Nephron progenitor cell (in vitro differentiated cells): Measurements from ENCODE around the gene ANKRD65.
"Not testable (repeated sequence)": the region's sequence is repeated elsewhere in the genome, so short reads cannot be mapped to it uniquely, and the experiment has no call there.

Source experiments
- DNase-seq: peaks from one replicate; pipeline ENCODE4 v3.0.0; 2021
- H3K27ac Mint-ChIP-seq: 2 replicates; pipeline ENCODE4 v1.8.0; 2021; ENCODE audit warnings: mild to moderate bottlenecking, moderate library complexity, mixed read lengths
- H3K27me3 Mint-ChIP-seq: 2 replicates; pipeline ENCODE4 v1.8.0; 2021; ENCODE audit warnings: mild to moderate bottlenecking, low read depth, mixed read lengths; ENCODE audit not compliant: poor library complexity
- H3K36me3 Mint-ChIP-seq: 2 replicates; pipeline ENCODE4 v1.8.0; 2021; ENCODE audit warnings: low read depth, mixed read lengths
- H3K4me1 Mint-ChIP-seq: 2 replicates; pipeline ENCODE4 v1.8.0; 2021; ENCODE audit warnings: mixed read lengths
- H3K4me3 Mint-ChIP-seq: 2 replicates; pipeline ENCODE4 v1.8.0; 2021; ENCODE audit warnings: mild to moderate bottlenecking, moderate library complexity, mixed read lengths
- H3K9me3 Mint-ChIP-seq: 2 replicates; pipeline ENCODE4 v1.8.0; 2021; ENCODE audit warnings: mild to moderate bottlenecking, moderate library complexity, mixed read lengths
- CTCF ChIP-seq: fragments of 200-600 bp; sonication (generic); IDR thresholded peaks from 2 replicates; pipeline ENCODE4 v1.5.0; 2021; ENCODE audit warnings: antibody characterized with exemption

ANKRD65 gene

DNA sequence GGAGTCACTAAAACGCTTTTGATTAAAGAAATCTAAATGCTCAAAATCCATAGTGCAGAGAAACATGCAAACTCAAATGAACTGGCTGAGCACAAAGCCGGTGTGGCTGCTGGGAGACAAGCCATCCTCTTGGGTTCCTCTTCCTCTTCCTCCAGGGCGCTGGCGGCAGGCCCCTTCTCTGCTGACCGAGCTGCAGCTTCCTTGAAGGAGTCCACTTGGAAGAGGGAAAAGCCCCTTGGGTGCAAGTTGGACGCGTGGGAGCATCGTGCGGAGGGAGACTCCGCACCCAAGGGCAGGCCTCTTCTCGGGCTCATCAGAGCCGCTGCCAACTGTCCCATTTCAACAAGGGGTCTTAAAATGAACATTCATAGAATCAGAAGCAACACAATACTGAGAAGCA, 29.9 kb downstream of the ANKRD65 start:
- Mint-ChIP-seq H3K9me3 (no peaks in the 10 kb centered on the region), H3K36me3 (peaks cover 95% of the 10 kb centered on the region)
- no peak for DNase-seq

GRCh38 chr1:1390675-1391074, 30.4 kb downstream of the ANKRD65 start:
- H3K4me3 Mint-ChIP-seq = no peak overlapping the region
- H3K9me3 Mint-ChIP-seq = no peaks in the 10 kb centered on the region
- H3K27me3 Mint-ChIP-seq = peaks cover 2% of the 10 kb centered on the region
- H3K36me3 Mint-ChIP-seq = peaks cover 97% of the 10 kb centered on the region
- H3K27ac Mint-ChIP-seq = no peak overlapping the region
- H3K4me1 Mint-ChIP-seq = peaks cover 5% of the 10 kb centered on the region
- DNase-seq = no peak
- no peak for TF ChIP-seq CTCF

More for the DNA sequence above, 29.9 kb downstream of the ANKRD65 start:
- Mint-ChIP-seq H3K4me1 (peaks cover 6% of the 10 kb centered on the region), H3K4me3 (no peak overlapping the region), H3K27ac (no peak overlapping the region), H3K27me3 (peaks cover 2% of the 10 kb centered on the region)
- TF ChIP-seq CTCF = no peak

- Mint-ChIP-seq H3K4me3 (no peak overlapping the region), H3K36me3 (peaks cover 89% of the 10 kb centered on the region), H3K9me3 (no peaks in the 10 kb centered on the region), H3K4me1 (no peaks in the 10 kb centered on the region), H3K27ac (no peak overlapping the region), H3K27me3 (peaks cover 6% of the 10 kb centered on the region)
- no peak for TF ChIP-seq CTCF
- no peak for DNase-seq
These were observed 33.0 kb downstream of the ANKRD65 start for GRCh38 chr1:1388078-1388472.

DNA sequence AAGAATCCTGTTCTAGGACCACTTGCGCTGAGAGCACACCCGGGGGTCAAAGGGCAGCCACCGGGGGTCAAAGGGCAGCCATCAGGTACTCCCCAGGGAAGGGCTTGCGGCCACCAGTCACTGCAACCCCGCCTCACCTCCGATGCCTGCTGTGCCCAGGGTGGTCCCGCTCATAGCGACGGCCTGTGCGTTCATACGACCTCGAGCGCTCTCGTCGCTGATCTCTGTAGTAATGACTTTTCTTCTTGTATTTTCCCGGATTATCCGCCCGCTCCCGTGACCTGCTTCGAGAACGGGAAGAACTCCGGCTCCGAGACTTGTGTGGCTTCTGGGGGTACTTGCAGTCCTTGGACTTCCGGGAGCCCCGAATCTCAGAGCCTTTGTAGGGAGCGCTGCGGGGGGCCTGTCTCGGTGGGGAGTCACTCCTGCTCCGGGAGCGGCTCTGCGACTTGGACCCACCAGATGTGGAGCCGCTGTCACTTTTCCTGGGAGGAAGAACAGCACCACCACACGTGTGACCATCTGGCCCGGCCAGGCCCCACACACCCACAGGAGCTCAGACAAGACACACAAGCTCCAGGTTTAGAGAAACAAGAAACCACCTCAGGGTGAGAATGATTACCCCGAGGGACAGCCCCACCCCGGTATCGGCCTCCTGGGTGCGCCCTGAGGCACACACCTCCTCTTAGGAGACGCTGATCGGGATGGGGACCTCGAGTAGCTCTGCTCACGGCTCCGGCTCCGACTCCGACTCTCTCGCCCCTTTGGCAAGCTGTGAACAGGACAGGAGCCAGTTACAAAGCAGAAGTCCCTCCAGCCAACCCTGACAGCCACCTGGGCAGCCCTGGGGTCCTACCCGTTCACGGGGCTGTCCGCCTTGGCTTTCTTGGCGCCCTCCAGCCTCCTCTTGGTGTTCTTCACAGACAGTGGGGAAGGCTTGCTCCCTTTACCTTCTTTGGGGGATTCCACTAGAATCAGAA, 33.7 kb downstream of the ANKRD65 start:
- H3K9me3 Mint-ChIP-seq = no peaks in the 10 kb centered on the region
- DNase-seq = no peak
- peaks cover 82% of the 10 kb centered on the region for H3K36me3 Mint-ChIP-seq
- H3K27ac Mint-ChIP-seq = no peak overlapping the region
- H3K4me1 Mint-ChIP-seq = no peaks in the 10 kb centered on the region
- no peak overlapping the region for H3K4me3 Mint-ChIP-seq
- peaks cover 8% of the 10 kb centered on the region for H3K27me3 Mint-ChIP-seq
- no peak for TF ChIP-seq CTCF

DNA sequence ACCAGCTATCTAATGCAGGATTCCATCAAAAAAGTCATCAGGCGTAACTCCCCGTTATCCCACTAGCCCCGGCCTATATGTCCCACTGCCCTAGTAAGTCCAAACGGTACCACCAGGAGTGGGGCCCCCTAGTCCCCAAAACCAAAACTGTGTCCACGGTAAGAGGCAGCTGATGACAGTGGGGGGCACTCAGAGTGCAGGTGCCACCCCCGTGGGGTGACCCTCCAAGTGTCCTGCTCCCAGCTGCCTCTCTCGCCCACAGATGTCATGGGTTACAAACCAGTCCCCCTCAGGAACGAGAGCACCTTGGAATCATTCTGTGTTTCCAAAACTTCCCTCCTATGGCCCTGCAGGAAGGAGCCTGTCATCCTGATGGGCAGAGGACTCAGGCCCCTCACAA, 35.1 kb downstream of the ANKRD65 start:
- H3K36me3 Mint-ChIP-seq = peaks cover 67% of the 10 kb centered on the region
- H3K9me3 Mint-ChIP-seq = no peaks in the 10 kb centered on the region
- no peak for DNase-seq
- H3K27ac Mint-ChIP-seq = no peak overlapping the region
- H3K27me3 Mint-ChIP-seq = peaks cover 8% of the 10 kb centered on the region
- H3K4me1 Mint-ChIP-seq = no peaks in the 10 kb centered on the region
- TF ChIP-seq CTCF = no peak
- H3K4me3 Mint-ChIP-seq = no peak overlapping the region

DNA sequence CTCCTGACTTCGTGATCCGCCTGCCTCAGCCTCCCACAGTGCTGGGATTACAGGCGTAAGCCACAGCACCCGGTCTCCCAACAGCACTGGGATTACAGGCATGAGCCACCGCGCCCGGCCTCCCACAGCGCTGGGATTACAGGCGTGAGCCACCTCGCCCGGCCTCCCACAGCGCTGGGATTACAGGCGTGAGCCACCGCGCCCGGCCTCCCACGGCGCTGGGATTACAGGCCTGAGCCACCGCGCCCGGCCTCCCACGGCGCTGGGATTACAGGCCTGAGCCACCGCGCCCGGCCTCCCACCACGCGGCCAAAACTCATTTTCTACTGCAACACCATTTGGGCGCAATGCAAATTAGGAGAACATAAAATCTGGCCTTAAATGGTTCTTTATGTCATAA, 35.7 kb downstream of the ANKRD65 start:
- H3K36me3 Mint-ChIP-seq = peaks cover 61% of the 10 kb centered on the region
- not testable (repeated sequence) for H3K9me3 Mint-ChIP-seq, H3K4me1 Mint-ChIP-seq

More for the DNA sequence above, 35.7 kb downstream of the ANKRD65 start:
- not testable (repeated sequence) for H3K27me3 Mint-ChIP-seq, DNase-seq, H3K4me3 Mint-ChIP-seq, H3K27ac Mint-ChIP-seq
